ENCODE data around the gene SHISAL1.

SHISAL1 gene

DNA sequence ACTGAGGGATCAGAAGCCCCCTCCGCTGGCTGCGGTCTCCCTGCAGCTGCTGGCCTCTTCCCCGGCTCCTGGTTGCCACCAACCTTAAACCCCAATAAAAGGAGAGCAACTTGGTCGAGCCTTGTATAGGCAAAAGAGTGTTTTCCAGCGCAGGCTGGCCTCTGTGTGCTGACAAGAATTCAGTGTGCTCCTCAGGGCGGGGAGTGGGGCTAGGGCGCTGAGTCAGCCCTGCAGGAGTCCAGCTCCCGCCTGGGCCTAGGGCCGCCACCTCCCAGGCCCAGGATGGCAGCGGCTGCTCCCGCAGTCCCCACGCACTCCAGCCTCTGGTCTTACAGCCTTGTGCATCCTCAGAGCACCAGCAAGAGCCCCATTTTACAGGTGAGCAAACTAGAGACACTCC, at the start of gene SHISAL1:
Gene SHISAL1, minus strand, starts transcription at position 186 of the 400 bp plus-strand sequence. CDS start 12,006 bp downstream, outside the sequence.
- H3K4me1 Mint-ChIP-seq: peaks cover 23% of the 10 kb centered on the region
- TF ChIP-seq, protein P1, sequence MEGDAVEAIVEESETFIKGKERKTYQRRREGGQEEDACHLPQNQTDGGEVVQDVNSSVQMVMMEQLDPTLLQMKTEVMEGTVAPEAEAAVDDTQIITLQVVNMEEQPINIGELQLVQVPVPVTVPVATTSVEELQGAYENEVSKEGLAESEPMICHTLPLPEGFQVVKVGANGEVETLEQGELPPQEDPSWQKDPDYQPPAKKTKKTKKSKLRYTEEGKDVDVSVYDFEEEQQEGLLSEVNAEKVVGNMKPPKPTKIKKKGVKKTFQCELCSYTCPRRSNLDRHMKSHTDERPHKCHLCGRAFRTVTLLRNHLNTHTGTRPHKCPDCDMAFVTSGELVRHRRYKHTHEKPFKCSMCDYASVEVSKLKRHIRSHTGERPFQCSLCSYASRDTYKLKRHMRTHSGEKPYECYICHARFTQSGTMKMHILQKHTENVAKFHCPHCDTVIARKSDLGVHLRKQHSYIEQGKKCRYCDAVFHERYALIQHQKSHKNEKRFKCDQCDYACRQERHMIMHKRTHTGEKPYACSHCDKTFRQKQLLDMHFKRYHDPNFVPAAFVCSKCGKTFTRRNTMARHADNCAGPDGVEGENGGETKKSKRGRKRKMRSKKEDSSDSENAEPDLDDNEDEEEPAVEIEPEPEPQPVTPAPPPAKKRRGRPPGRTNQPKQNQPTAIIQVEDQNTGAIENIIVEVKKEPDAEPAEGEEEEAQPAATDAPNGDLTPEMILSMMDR (IDR thresholded peaks at IDR 0.05): no peak
- no peaks in the 10 kb centered on the region for H3K36me3 Mint-ChIP-seq (ENCODE audit: low read depth)
- no peaks in the 10 kb centered on the region for H3K9me3 Mint-ChIP-seq
- H3K27ac Mint-ChIP-seq: no peak within 1 kb of the TSS
- no peak within 1 kb of the TSS for H3K4me3 Mint-ChIP-seq
- DNase-seq: no peak
- H3K27me3 Mint-ChIP-seq (ENCODE audit: low read depth, poor library complexity): peaks cover 6% of the 10 kb centered on the region

DNA sequence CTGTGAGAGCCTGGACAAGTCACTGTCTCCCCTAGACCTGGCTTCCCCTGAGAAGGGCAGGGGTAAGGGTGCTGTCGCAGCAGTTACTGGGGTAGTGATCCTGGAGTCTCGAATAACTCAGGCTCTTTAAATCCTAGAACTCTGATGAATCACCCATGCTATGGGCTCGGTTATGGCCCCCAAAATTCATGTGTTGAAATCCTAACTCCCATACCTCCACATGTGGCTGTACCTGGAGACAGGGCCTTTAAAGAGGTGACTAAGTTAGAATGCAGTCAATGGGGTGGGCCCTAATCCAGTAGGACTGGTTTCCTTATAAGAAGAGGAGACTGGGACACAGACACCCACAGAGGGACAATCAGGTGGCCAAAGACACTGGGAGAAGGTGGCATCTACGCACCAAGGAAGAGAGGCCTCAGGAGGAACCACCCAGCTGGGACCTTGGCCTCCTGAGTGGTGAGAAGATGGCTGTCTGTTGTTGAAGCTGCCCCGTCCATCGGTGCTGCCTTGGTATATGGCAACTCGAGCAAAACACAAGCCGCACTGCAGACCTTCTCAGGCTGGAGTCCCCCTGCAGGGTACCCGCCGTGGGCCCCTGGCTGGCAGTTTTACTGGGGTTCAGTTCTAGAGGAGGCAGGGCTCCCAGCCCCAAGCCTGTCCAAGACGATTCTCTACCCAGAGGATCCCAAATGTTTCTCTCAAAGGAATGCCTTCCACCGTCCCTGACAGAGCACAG, 48.8 kb upstream of the SHISAL1 start:
- no peak overlapping the region for H3K4me3 Mint-ChIP-seq
- no peak for DNase-seq
- H3K9me3 Mint-ChIP-seq: no peaks in the 10 kb centered on the region
- H3K36me3 Mint-ChIP-seq (ENCODE audit: low read depth): no peaks in the 10 kb centered on the region
- TF ChIP-seq, protein P1 (IDR thresholded peaks at IDR 0.05): no peak
- no peak overlapping the region for H3K27ac Mint-ChIP-seq
- H3K27me3 Mint-ChIP-seq (ENCODE audit: low read depth, poor library complexity): peaks cover 23% of the 10 kb centered on the region
- peaks cover 62% of the 10 kb centered on the region for H3K4me1 Mint-ChIP-seq

DNA sequence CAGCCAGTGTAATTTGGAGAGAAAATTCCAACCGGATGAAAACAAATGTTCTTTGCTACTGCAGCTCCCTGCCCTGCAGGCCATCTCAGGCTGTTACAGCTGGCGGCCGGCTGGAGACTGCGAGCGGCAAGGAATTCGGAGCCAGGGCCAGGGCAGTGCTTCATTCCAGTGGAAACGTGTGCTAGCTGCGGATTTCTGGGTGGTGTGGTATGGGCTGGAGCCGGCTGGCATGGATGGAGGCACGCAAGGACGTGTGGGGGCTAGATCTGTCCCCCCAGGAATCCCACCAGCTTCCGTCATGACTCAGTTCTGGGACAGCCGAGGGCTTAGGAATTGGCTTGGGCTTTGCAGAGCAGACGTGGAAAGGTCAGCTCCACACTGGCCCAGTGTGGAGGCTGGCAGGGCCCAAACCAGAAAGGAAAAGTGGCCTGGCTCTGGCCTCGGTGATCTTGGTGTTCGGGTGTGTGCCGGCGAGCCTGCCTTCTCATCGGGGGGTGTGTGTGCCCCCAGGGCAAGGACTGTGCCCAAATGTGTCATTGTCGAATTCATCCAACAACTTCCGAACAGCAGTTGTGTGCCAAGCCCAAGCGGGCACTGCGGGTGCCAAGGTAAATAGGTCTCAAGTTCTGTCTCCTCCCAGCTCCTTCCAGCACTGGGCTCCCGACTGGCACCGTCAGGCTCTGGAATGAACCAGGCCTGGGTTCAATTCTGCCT, 48.1 kb upstream of the SHISAL1 start:
- Mint-ChIP-seq H3K27me3 (ENCODE audit: low read depth, poor library complexity) (peaks cover 24% of the 10 kb centered on the region), H3K4me3 (no peak overlapping the region), H3K36me3 (ENCODE audit: low read depth) (no peaks in the 10 kb centered on the region), H3K4me1 (peaks cover 55% of the 10 kb centered on the region), H3K9me3 (no peaks in the 10 kb centered on the region), H3K27ac (no peak overlapping the region)
- no peak for DNase-seq
- TF ChIP-seq, protein P1 (IDR thresholded peaks at IDR 0.05): no peak

DNA sequence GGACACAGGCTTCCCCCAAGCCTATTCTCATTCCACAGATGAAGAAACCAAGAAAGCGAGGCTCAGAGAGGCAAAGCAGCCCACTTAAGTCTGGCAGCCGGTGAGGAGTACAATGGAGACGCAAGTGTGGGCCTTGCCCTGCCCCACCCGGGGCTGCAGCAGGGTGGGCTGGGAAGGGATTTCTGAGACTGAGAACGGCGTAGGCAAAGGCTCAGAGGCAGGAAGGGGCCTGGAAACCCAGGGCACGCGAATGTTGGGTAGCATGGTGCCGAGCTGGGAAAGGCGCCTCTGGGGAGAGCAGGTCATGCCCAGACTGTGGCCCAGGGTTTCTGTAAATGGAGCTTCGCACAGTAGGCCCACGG, 47.5 kb upstream of the SHISAL1 start:
- TF ChIP-seq, protein P1 (IDR thresholded peaks at IDR 0.05): no peak
- Mint-ChIP-seq H3K4me3 (no peak overlapping the region), H3K4me1 (peaks cover 54% of the 10 kb centered on the region), H3K36me3 (ENCODE audit: low read depth) (no peaks in the 10 kb centered on the region), H3K27me3 (ENCODE audit: low read depth, poor library complexity) (peaks cover 29% of the 10 kb centered on the region), H3K9me3 (no peaks in the 10 kb centered on the region), H3K27ac (no peak overlapping the region)
- DNase-seq: no peak

DNA sequence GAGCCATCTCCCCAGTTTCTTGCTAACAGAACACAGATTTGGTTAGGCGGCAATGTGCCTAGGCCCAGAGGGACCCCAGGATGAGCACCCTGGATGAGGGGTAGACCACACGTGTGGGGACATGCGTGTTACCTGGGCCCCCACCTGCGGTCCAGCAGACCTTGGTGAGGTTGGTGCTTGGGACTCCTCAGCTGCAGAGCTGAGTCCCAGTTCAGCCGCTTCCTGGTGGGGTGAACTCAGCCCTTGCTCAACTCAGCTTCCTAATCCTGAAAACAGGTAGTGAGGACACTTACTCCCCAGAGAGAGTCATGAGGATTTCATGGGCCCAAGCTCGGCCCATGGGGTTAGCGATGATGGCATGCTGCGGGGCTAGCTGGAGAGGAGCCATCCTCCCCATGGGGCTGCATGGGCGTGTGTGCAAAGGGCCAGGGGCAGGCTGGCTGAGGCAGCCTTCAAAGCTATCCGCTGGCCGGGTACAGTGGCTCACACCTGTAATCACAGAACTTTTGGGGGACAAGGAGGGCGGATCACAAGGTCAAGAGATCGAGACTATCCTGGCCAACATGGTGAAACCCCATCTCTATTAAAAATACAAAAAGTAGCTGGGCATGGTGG, 46.9 kb upstream of the SHISAL1 start:
- H3K36me3 Mint-ChIP-seq (ENCODE audit: low read depth): no peaks in the 10 kb centered on the region
- TF ChIP-seq, protein P1 (IDR thresholded peaks at IDR 0.05): no peak
- H3K27me3 Mint-ChIP-seq (ENCODE audit: low read depth, poor library complexity): peaks cover 30% of the 10 kb centered on the region
- H3K9me3 Mint-ChIP-seq: no peaks in the 10 kb centered on the region
- no peak overlapping the region for H3K4me3 Mint-ChIP-seq
- no peak for DNase-seq
- H3K27ac Mint-ChIP-seq: no peak overlapping the region
- peaks cover 51% of the 10 kb centered on the region for H3K4me1 Mint-ChIP-seq

Data from nephron progenitor cell (in vitro differentiated cells).